Measurements from ENCODE around the gene KDM5B.
"Not testable (repeated sequence)": the region's sequence is repeated elsewhere in the genome, so short reads cannot be mapped to it uniquely, and the experiment has no call there.

KDM5B gene

DNA sequence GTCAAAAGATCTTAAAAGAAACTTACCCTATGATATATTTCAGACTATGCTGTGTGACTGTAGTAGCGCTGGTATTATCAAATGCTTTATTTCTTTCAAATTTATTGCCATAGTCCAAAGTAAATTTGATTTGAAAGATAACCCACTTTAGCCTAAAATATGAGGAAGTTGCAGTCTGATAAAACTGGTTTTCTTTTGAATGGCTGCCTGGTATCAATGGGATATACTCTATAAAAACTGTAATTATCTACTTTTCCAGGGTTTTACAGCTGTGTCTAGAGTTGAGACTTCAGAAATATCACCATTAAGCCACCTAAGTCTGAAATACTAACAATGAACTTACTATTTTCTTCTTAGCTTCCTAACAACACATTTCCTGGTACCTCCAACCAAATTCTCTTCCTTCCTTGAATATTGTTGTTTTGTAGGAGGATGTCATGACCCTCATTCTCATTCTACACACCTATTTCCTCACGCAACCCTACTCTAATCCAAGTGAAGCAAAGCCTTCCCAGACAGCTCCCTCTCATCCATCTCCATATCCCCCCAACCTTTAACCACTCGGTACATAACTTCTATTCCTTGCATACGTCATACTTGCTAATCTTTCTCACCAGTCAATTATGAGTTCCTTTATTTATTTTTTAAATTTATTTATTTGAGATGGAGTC lies 17.0 kb downstream of the KDM5B start:
- DNase-seq: no peak

DNA sequence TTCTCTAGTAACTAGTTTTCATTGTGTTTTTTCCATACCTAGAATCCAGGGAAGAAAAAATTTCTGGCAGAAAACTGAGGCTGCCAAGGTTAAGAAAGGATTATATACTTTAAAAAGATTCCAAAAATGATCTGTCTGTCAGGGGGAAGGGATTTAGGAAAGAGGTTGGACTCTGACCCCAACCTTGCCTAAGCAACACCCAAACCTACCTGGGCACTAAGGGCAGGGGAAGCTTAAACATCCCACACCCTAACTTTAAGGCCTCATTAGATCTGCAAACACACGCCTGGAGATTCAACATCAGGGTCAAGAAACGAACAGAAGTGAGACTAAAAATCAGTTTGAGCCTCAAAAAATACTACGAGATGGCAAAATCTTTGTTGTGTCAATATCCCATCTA lies 19.4 kb downstream of the KDM5B start:
- no peak for DNase-seq

DNA sequence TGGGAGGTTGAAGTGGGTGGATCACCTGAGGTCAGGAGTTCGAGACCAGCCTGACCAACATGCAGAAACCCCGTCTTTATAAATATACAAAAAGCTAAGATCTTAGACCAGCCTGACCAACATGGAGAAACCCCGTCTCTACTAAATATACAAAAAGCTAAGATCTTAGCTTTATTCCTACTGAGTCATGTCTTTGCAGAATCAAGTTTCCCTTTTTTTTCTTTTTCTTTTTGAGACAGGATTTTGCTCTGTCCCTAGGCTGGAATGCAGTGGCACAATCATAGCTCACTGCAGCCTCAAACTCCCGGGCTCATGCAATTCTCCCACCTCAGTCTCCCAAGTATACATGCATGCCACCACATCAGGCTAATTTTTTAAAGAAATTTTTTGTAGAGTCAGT lies 21.4 kb downstream of the KDM5B start:
- no peak for DNase-seq

DNA sequence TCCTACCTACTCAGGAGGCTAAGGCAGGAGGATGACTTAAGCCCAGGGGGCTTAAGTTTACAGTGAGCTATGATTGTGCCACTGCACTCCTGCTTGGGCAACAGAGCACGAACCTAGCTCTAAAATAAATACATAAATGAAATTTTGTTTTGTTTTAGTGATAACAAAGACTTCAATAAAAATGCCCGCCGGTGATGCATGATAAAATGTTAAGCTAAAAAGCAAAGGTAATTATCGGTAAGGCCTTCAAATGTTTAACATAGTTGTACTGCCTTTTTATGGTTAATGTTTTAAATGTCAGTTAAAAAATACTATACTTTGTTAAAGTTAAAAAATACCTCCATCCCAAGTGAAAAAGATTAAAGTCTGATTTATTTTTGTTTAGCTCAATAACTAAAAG lies 27.0 kb downstream of the KDM5B start:
- no peak for DNase-seq

DNA sequence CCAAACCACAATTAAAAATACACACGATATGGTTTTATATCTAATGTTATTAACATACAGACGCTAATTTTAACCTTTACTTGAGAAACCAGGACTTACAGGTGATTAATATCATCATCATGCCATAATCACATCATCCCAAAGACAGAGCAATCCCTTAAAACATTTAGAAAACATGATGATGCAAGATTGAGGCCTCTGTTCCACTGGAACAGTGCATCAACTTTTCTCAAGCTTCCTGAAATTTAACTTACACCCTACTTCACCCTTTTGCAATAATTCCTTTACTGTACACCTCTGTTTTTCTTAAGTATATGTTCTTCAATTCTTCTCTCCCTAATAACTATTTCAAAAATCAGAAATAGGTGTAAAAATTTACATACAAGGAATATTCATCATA lies 38.1 kb downstream of the KDM5B start:
- no peak for DNase-seq

DNA sequence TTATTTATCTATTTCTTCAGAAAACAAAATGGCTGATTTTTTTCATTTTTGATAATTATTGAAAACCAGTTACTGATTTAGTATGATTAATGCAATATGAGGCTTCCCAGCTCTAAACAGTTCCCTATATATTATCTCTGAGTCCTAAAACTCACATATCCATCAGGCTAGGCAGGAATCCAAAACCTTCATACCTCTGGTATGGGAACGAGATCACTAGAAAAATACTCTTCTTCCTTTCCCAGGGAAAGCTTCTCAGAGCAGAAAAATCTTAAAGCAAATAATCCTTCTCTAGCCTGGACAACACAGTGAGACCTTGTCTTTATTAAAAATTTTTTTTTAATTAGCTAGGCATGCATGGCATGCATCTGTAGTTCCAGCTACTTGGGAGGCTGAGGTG lies 42.5 kb downstream of the KDM5B start:
- DNase-seq: no peak

DNA sequence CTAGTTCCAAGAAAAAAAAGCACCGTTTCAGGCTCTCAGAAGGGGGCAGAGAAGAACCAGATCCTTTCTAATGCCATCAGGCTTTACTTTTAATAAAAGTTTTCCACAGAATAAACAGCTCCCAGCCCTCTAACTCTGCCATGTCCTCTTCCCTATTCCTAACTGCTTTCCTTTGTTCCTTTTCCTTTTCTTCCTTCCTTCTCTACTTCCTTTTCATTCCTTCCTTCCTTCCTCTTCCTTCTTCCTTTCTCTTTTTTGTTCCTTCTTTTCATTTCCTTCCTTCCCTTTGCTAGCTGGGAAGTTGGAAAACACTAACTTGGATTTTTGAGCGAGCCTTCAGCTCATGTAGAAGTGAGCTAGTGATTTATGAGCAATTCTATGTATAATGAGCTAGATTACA lies 46.2 kb downstream of the KDM5B start:
- DNase-seq: no peak

DNA sequence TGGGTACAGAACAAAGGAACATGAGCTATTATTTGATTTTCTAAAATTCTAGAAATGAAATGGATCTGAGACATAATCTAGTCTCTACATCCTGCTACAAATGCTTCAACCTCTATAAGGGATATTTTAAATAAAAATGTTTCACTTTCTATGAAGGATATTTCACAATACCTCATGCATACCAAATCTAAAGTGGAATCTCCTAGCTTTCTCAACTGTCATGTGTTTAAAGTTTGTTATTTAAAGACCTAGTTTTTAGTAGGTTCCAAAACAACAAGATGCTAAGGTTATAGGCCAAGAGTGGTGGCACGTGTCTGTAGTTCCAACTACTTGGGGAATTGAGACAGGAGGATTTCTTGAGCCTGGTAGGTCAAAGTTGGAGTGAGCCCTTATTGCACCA lies 47.6 kb downstream of the KDM5B start:
- DNase-seq: no peak

DNA sequence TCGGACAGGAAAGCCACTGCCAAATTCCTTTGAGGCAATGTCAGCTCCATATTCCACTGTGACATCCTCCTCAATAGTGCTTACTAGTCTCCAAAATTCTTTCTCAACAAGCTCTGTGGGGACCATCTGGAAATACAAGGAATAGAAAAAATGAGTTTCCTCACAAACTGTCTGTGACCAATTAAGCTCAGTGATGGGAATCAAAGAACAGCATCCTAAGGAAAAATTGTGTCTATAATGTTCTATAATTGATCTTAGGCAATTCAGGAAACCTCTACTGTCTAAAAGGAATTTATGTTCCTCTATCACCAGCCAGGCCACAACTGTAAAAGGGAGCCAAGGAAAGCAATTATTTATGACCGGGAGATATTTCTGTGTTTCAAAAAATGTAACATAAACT lies 51.8 kb downstream of the KDM5B start:
- DNase-seq: no peak

DNA sequence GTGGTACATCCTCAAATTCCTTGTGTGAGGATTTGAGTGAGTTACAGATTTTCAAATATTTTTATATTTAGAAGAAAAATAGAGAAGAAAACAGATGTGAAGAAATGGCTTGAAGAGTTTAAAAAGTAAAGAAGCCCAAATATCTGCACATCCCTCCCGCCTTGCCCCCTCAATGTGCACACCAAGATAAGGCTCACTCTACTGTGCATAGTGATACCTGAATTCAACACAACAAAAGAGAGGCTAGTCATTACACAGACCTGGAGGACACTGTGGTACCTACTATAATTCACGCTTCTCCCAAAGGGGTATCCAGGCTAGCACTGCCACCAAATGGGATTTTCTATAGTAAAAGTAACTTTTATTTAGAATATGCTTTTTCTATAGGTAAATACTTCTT lies 53.9 kb downstream of the KDM5B start:
- DNase-seq: no peak

DNA sequence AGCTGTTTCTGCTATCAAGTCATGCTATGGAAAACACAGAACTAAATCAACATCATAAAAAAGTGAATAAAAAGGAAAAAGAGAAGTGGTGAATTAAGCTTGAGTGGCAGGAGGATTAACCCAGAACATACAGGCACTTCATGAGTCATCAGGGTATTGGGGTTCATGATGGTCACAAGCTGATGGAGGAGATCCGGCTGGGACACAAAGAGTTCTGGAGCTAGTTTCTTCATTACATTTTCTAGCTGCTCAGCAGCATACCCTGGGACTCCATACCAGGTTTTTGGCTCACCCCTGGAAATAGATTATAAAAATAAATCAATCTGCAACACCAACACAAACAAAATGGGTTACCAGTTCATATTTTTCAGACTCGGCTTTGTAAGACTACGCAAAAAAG lies 55.4 kb downstream of the KDM5B start:
- DNase-seq: no peak

DNA sequence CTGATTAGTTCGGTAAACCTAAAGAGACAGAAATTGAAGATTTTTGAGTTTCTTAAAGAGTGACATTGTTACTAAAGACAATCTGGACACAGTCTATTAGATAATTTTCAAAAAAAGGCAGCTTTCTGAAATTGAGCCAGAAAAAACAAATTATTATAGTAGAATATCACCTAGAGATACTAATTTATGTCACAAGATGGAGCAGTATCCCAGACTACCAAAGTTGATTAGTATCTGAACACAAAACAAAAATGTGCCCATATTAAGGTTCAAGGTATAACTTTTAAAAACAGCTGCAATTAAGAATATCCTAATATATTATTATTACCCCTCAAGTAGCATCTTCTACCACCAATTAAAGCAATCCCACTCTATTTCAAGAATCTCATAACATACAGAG lies 57.5 kb downstream of the KDM5B start:
- no peak for DNase-seq

DNA sequence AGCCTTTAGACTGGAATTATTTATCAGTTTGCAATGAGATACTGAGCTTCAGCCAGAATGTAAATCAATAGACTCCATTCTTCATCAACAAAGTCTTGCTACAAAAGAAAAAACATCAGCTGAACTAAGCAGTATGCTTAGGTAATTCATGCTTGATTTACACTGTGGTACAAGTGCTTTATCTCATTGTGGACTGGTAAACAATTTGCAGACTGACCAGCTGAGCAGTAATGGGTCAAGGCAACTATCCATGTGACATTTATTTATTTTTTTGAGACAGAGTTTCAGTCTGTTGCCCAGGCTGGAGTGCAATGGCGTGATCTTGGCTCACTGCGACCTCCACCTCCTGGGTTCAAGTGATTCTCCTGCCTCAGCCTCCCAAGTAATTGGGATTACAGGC lies 58.2 kb downstream of the KDM5B start:
- no peak for DNase-seq

DNA sequence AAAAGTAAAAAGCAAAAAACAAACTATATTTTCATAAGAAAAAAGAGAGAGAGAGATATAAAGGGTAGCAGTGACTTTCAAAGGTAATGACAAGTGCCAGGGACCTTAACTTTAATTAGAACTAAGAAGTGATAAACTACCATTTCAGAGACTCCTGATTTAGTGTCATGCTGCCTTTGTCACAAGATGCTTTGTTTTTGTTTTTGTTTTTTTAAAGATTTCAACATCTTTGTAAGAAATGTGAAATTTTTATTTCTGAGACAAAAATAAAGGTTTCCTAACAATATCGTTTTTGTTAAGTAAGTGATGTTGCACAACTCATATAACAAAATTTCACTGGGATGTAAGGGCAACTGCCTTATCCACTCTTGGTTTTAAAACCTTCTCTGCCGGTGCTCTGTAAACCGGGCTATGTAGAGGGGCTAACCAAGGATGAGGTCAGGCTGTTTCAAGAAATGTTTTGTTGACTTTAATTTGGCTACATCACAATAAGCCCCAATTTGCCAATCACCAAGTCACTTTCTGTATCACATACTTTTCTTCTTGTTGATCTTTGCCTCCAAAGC lies 62.8 kb downstream of the KDM5B start:
- no peak for DNase-seq

DNA sequence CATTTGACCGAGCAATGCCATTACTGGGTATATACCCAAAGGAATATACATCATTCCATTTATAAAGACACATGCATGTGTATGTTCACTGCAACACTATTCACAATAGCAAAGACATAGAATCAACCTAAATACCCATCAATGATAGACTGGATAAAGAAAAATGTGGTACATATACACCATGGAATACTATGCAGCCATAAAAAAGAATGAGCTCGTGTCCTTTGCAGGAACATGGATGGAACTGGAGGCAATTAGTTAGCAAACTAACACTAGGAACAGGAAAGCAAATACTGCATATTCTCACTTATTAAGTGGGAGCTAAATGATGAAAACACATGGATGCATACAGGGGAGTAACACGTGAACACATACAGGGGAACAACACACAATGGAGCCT lies 63.5 kb downstream of the KDM5B start:
- DNase-seq: not testable (repeated sequence)

DNA sequence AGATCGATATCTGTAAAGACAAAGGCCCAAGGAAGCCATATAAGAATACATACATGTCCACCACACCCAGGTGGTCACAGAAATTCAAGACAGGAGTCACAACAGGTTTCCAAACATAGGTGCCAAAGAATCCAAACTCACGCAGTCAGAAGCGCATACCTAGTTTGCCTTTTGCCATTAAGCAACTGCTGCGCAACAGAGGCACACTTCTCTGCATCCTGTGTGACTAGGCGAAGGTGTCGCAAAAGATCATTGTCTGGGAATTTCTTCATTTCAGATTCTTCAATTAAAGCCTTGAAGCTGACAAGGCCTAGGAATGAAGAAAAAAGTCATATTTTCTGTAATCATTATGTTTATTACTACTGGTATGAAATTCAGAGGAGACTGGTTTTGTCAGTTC lies 65.7 kb downstream of the KDM5B start:
- DNase-seq: no peak

DNA sequence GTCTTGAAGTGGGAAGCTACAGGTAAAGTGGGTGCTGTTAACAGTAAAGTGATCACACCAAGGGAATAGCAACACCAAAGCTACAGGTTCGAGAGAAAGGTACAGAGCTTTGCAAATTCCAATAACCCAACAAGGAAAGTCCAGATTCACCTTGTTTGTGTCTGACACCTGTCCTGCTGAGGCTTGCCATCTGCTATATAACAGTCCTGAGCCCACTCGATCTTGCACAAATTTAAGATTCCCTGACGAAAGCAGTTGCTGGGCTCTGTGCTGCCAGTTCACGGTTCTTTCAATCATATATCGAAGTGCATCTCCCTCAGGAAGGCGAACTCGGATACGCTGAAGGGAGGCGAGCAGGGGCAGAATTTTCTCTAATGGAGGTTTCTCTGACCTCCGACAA lies 75.0 kb downstream of the KDM5B start:
- no peak for DNase-seq

DNA sequence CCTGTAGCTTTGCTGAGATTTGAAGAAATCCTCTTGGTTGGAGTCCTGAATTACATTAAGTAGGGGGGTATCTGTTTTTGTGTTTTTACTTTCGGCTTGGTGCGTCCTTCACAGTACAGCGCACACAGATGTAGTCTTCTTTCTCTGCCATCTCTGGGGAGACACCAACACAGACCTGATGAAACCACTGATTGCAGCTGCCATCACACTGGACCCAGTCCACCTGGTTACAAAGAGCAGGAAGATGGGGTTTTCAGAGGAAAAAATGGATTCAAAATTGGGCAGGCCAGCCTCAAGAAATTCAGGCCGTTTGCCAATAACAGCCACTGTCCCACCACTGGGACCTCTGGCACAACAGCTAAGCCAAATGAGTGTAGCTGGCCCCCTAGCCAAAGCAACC lies 79.3 kb downstream of the KDM5B start:
- DNase-seq: no peak

DNA sequence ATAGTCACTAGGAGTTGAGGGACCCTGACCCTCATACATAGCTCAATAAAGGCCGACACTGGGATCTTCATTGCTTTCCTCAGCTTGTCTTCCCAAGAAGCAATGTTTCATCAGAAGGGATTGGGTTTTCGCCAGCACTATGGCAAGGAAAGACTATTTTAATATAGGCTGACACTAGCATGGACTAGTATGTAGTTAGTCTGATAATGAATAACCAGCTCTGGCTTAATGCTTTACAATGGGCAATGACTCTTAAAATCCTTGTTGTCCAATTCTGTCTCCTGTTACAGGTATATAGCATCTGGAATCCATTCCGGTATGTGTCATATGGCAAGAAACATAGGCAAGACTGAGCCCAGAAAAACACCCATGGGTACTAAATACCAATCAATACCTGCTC lies 82.7 kb downstream of the KDM5B start:
- DNase-seq: no peak

DNA sequence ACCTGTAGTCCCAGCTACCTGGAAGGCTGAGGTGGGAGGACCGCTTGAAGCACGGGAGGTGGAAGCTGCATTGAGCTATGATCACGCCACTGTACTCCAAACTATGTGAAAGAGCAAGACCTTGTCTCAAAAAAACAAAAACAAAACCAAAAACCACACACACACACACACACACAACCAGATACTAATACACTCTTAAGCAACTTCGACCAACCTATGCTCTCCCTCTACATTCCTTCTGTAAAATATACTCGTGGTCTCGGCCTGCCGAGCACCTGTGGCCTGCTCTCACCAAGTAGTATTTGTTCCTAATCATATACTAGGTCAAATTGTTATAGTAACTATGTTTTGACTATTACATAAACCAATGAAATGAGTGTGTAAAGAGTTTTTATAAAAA lies 84.5 kb downstream of the KDM5B start:
- DNase-seq: no peak

DNA sequence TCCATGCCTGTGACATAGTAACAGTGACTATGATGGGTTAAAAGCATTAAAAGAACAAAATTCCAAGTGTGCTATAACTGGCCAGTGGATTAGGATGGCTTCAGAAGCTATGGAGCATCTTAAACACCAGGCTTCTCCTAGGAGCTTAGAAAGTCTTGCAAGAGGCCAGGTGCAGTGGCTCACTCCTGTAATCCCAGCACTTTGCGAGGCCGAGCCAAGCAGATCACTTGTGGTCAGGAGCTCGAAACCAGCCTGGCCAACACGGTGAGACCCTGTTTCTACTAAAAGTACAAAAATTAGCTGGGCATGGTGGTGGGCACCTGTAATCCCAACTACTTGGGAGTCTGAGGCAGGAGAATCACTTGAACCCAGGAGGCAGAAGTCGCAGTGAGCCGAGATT lies 85.2 kb downstream of the KDM5B start:
- not testable (repeated sequence) for DNase-seq

DNA sequence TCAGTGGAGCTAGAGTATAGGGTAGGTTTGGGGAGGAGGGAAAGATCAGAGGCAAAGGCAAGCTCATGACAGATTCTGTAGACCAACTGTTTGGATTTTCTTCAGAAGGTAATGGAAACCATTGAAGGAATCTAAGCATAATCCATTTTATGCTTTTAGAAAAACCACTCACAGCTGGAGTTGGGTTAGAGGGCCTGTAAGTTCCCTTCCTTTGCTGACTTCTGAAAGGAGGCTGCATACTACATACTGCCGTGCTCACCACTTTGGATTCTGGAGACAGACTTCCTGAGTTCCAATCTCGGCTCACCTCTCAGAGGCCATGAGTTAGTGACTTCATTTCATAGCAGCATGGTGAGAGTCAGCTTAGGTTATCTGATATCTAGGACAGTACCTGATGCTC lies 91.6 kb downstream of the KDM5B start:
- no peak for DNase-seq

DNA sequence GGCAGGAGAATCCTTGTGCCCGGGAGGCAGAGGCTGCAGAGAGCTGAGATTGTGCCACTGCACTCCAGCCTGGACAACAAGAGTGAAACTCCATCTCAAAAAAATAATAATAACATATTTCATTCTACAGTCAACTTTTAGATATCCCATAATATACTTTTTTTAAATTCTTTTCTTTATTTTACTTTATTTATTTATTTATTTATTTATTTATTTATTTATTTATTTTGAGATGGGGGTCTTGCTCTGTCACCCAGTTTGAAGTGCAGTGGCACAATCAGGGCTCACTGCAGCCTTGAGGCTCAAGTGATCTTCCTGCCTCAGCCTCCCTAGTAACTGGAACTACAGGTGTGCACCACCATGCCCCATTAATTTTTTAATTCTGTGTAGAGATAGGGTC lies 94.0 kb downstream of the KDM5B start:
- DNase-seq: not testable (repeated sequence)

DNA sequence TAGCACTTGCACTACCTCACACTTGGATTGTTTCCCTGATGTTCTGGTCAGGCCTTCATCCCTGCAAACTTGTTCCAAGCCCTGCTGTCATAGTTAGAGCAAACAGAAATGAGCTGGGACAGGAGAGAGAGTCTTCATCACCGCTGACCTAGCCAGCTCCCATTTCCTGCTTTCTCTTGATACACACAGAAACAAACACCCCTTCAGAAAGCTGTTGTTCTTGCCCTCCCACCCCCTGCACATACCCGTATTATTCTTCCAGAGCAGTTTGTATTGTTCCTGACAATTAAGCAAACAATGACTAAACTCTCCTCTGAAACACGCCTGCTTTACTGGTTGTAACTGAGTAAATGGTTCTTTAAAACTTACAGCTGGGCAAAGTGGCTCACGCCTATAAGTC lies 95.1 kb downstream of the KDM5B start:
- DNase-seq: no peak

DNA sequence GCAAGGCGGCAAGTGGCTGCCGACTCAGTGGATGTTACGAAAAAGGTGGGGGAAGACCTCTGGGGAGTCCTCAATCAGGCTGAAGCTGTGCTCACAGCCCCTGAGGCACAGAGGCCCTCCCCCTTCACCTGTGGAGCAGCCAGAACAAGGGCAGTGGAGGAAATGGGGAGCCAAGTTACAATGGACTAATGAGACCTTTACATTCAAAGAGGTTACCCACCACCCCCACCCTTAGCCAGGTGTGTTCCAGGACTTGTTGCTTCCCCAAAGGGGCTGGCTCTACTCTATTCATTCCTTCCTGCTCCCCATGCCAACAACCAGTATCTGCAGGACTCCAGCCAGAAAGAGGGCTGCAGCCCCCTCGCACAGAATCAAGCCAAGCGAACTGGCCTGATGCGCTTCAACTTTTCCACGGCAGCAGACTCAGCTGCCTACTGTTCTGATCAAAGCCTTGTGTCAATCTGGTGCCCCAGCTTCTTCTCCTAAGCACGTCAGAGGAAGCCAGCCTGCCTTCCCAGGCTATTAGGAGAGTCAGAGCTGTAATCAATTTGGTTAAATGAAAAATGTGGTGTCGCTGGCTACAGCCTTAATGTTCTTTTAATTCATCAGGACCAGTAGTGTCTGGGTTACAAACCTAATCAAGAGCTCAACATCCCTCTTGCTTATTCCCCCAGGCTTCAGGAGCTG lies 96.1 kb downstream of the KDM5B start:
- no peak for DNase-seq

All from CD4-positive, alpha-beta T cell treated with Interleukin-17A for 4 hours (primary cell).